Measurements from ENCODE around the gene ABCA2.

The ABCA2 gene

GRCh38 chr9:137001857-137002645 is 26.0 kb downstream of the ABCA2 start:
- H3F3A ChIP-seq (ENCODE audit: low read depth) = no peaks in the 10 kb centered on the region
- no peaks in the 10 kb centered on the region for H3K36me3 ChIP-seq (ENCODE audit: insufficient read depth, low read length)
- H3K79me2 ChIP-seq (ENCODE audit: insufficient read depth, low read length) = no peaks in the 10 kb centered on the region
- peaks cover 3% of the 10 kb centered on the region for H3K4me1 ChIP-seq (ENCODE audit: insufficient read depth, low read length, poor library complexity, severe bottlenecking)
- TF ChIP-seq CTCF (conservative IDR thresholded peaks at IDR 0.05; ENCODE audit: low read length) (no peak), EZH2phosphoT487 (IDR thresholded peaks at IDR 0.05; ENCODE audit: borderline replicate concordance) (no peak)
- H3K27me3 ChIP-seq (ENCODE audit: insufficient read depth, low read length, poor library complexity, severe bottlenecking) = no peaks in the 10 kb centered on the region
- no peak overlapping the region for H2AFZ ChIP-seq (ENCODE audit: low read length)
- H3K4me3 ChIP-seq (ENCODE audit: low read length, poor library complexity, severe bottlenecking) = no peak overlapping the region
- H3K9me2 ChIP-seq (replicated peaks; ENCODE audit: low read depth, low read length) = no peaks in the 10 kb centered on the region
- no peak overlapping the region for H3K9ac ChIP-seq (ENCODE audit: low read depth, low read length, poor library complexity, severe bottlenecking)
- no peaks in the 10 kb centered on the region for H4K20me1 ChIP-seq (ENCODE audit: insufficient read depth, low read length, poor library complexity, severe bottlenecking)
- H3K9me3 ChIP-seq (ENCODE audit: insufficient read depth, low read depth, low read length) = no peaks in the 10 kb centered on the region
- H3K4me2 ChIP-seq (ENCODE audit: low read depth, low read length, poor library complexity, severe bottlenecking) = no peak overlapping the region

GRCh38 chr9:137000177-137000930 is 27.7 kb downstream of the ABCA2 start:
- H3K4me2 ChIP-seq (ENCODE audit: low read depth, low read length, poor library complexity, severe bottlenecking) = no peak overlapping the region
- peak overlapping the region; percentile 33; the same call in 1 of the 2 replicates for H2AFZ ChIP-seq (ENCODE audit: low read length)
- TF ChIP-seq CTCF (conservative IDR thresholded peaks at IDR 0.05; ENCODE audit: low read length) = no peak
- no peak for TF ChIP-seq EZH2phosphoT487 (IDR thresholded peaks at IDR 0.05; ENCODE audit: borderline replicate concordance)
- H3K79me2 ChIP-seq (ENCODE audit: insufficient read depth, low read length) = no peaks in the 10 kb centered on the region
- no peak overlapping the region for H3K9ac ChIP-seq (ENCODE audit: low read depth, low read length, poor library complexity, severe bottlenecking)
- no peaks in the 10 kb centered on the region for H3K27me3 ChIP-seq (ENCODE audit: insufficient read depth, low read length, poor library complexity, severe bottlenecking)
- no peaks in the 10 kb centered on the region for H3K36me3 ChIP-seq (ENCODE audit: insufficient read depth, low read length)
- H3K9me3 ChIP-seq (ENCODE audit: insufficient read depth, low read depth, low read length) = no peaks in the 10 kb centered on the region
- H3K4me1 ChIP-seq (ENCODE audit: insufficient read depth, low read length, poor library complexity, severe bottlenecking) = peaks cover 8% of the 10 kb centered on the region
- no peaks in the 10 kb centered on the region for H4K20me1 ChIP-seq (ENCODE audit: insufficient read depth, low read length, poor library complexity, severe bottlenecking)
- H3K9me2 ChIP-seq (replicated peaks; ENCODE audit: low read depth, low read length) = no peaks in the 10 kb centered on the region
- no peaks in the 10 kb centered on the region for H3F3A ChIP-seq (ENCODE audit: low read depth)
- H3K4me3 ChIP-seq (ENCODE audit: low read length, poor library complexity, severe bottlenecking) = no peak overlapping the region

- H2AFZ ChIP-seq (ENCODE audit: low read length) = no peak overlapping the region
- H3K4me1 ChIP-seq (ENCODE audit: insufficient read depth, low read length, poor library complexity, severe bottlenecking) = peaks cover 18% of the 10 kb centered on the region
Observed at GRCh38 chr9:136997830-136998234, 30.2 kb downstream of the ABCA2 start.

More at GRCh38 chr9:136997830-136998234, 30.2 kb downstream of the ABCA2 start:
- H3K9ac ChIP-seq (ENCODE audit: low read depth, low read length, poor library complexity, severe bottlenecking) = no peak overlapping the region
- H3K79me2 ChIP-seq (ENCODE audit: insufficient read depth, low read length) = peaks cover 15% of the 10 kb centered on the region
- no peaks in the 10 kb centered on the region for H3F3A ChIP-seq (ENCODE audit: low read depth)
- no peak for TF ChIP-seq CTCF (conservative IDR thresholded peaks at IDR 0.05; ENCODE audit: low read length)
- peaks cover 12% of the 10 kb centered on the region for H4K20me1 ChIP-seq (ENCODE audit: insufficient read depth, low read length, poor library complexity, severe bottlenecking)
- no peaks in the 10 kb centered on the region for H3K36me3 ChIP-seq (ENCODE audit: insufficient read depth, low read length)
- no peak overlapping the region for H3K4me2 ChIP-seq (ENCODE audit: low read depth, low read length, poor library complexity, severe bottlenecking)
- no peaks in the 10 kb centered on the region for H3K9me2 ChIP-seq (replicated peaks; ENCODE audit: low read depth, low read length)
- no peaks in the 10 kb centered on the region for H3K27me3 ChIP-seq (ENCODE audit: insufficient read depth, low read length, poor library complexity, severe bottlenecking)
- H3K4me3 ChIP-seq (ENCODE audit: low read length, poor library complexity, severe bottlenecking) = no peak overlapping the region
- no peaks in the 10 kb centered on the region for H3K9me3 ChIP-seq (ENCODE audit: insufficient read depth, low read depth, low read length)
